ENCODE data around the gene RTCA. TPM values are rescaled to one million over a fixed set of nuclear protein-coding genes. Genes with fewer than 3 reads are reported as not detected.

The RTCA gene
- total RNA-seq, 4 donors from 2014 or later: 13.6 to 29.0 (median 21.1) TPM

DNA sequence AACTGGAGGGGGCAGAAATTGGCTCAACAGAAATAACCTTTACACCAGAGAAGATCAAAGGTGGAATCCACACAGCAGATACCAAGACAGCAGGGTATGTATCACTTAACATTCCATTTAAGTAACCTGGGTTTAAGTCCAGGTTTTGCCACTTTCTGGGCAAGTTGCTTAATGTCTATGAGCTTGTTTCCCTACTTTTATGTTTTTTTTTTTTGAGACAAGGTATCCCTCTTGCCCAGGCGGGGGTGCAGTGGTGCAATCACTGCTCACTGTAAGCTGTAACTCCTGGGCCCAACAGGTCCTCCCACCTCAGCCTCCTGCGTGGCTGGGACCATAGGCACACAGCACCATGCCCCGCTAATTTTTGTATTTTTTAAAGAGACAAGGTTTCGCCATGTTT lies 2.2 kb downstream of the RTCA start:
- Histone ChIP-seq H3K36me3 (peaks cover 10 to 27% of the 10 kb centered on the region in 2 donors), H3K4me3 (replicated peaks in 1 of 3) (no peak overlapping the region), H3K4me1 (peaks cover 0 to 16% of the 10 kb centered on the region in 2 donors), H3K9me3 (no peaks in the 10 kb centered on the region), H3K27me3 (no peaks in the 10 kb centered on the region), H3K27ac (no peak overlapping the region)
- intact Hi-C loops (cut with DNase I): loop anchor here (5.0 to 10.0 kb wide), 2 partner anchors 84 to 133 kb away; partner anchors contain the start of genes CDC14A, SASS6 and TRMT13
- WGBS, 2 donors: 90 to 94% methylated on average over 4 of the region's 4 CpGs
- no peak for DNase-seq
- TF ChIP-seq, protein P1, sequence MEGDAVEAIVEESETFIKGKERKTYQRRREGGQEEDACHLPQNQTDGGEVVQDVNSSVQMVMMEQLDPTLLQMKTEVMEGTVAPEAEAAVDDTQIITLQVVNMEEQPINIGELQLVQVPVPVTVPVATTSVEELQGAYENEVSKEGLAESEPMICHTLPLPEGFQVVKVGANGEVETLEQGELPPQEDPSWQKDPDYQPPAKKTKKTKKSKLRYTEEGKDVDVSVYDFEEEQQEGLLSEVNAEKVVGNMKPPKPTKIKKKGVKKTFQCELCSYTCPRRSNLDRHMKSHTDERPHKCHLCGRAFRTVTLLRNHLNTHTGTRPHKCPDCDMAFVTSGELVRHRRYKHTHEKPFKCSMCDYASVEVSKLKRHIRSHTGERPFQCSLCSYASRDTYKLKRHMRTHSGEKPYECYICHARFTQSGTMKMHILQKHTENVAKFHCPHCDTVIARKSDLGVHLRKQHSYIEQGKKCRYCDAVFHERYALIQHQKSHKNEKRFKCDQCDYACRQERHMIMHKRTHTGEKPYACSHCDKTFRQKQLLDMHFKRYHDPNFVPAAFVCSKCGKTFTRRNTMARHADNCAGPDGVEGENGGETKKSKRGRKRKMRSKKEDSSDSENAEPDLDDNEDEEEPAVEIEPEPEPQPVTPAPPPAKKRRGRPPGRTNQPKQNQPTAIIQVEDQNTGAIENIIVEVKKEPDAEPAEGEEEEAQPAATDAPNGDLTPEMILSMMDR (IDR thresholded peaks at IDR 0.05): no peak
- no peak for TF ChIP-seq POLR2A (IDR thresholded peaks at IDR 0.05)

GRCh38 chr1:100277866-100278265 lies 11.8 kb downstream of the RTCA start:
- H3K4me1 ChIP-seq: no peaks in the 10 kb centered on the region
- H3K27ac ChIP-seq: no peak overlapping the region
- no peak for DNase-seq
- intact Hi-C loops (cut with DNase I): loop anchor here (10.0 kb wide), 1 partner anchor 177 kb away; no protein-coding TSS in a partner anchor
- no peaks in the 10 kb centered on the region for H3K9me3 ChIP-seq
- H3K4me3 ChIP-seq (replicated peaks in 1 of 3): no peak overlapping the region
- no peak for TF ChIP-seq POLR2A (IDR thresholded peaks at IDR 0.05)
- H3K27me3 ChIP-seq: no peaks in the 10 kb centered on the region
- WGBS, 2 donors: 72 to 73% methylated on average over 1 of the region's 1 CpG
- peaks cover 36 to 45% of the 10 kb centered on the region in 2 donors for H3K36me3 ChIP-seq

- Histone ChIP-seq H3K27ac (no peak overlapping the region), H3K36me3 (peaks cover 27 to 34% of the 10 kb centered on the region in 2 donors), H3K27me3 (no peaks in the 10 kb centered on the region), H3K4me3 (replicated peaks in 1 of 3) (no peak overlapping the region), H3K9me3 (no peaks in the 10 kb centered on the region), H3K4me1 (no peaks in the 10 kb centered on the region)
- TF ChIP-seq, protein P1 (IDR thresholded peaks at IDR 0.05): no peak
- TF ChIP-seq POLR2A (IDR thresholded peaks at IDR 0.05): no peak
- WGBS, 2 donors: 89 to 93% methylated on average over 3 of the region's 3 CpGs
- no peak for DNase-seq
- intact Hi-C loops (cut with DNase I): loop anchor here (10.0 kb wide), 1 partner anchor 175 kb away; no protein-coding TSS in a partner anchor
These were observed 13.4 kb downstream of the RTCA start for GRCh38 chr1:100279358-100279923.

DNA sequence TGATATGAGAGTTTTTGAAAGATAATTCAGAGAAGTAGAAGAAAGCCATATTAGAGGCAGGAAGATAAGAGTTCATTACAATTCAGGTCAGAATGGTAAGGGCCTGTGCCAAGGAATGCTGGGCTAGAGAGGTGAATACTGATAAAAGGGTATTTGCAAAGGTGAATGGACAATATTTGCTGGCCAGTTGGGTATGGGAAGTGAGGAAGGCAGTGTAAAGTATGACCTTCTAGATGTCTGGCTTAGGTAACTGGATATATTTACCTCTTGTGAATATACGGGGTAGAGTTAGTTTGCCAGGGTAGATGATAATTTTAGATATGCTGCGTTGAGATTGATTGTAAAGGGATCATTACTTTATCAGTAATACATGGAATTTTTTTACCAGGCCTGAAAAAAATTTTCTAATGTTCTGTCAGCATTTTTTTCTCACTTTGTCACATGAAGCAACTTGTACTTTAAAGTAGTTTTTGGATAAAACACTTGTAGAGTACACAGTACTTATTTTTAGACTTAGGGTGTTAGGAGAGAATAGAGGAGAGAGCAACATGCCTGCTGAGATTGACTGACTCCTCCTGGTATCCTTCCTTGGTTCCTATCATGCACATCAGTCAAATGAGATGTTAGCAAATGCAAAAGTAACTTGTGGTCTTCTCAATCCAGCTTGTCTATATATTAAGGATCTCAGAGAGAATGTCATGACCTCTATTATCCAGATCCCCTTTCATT lies 14.1 kb downstream of the RTCA start:
- H3K27me3 ChIP-seq: no peaks in the 10 kb centered on the region
- WGBS, 2 donors: 92 to 97% methylated on average over 2 of the region's 2 CpGs
- intact Hi-C loops (cut with DNase I): loop anchor here (10.0 kb wide), 1 partner anchor 175 kb away; no protein-coding TSS in a partner anchor
- no peak overlapping the region for H3K27ac ChIP-seq
- peaks cover 26 to 37% of the 10 kb centered on the region in 2 donors for H3K36me3 ChIP-seq
- no peaks in the 10 kb centered on the region for H3K9me3 ChIP-seq
- no peak for TF ChIP-seq POLR2A (IDR thresholded peaks at IDR 0.05)
- TF ChIP-seq, protein P1 (IDR thresholded peaks at IDR 0.05): no peak
- no peak overlapping the region for H3K4me3 ChIP-seq (replicated peaks in 1 of 3)
- no peak for DNase-seq
- no peaks in the 10 kb centered on the region for H3K4me1 ChIP-seq

GRCh38 chr1:100284591-100284990 lies 18.6 kb downstream of the RTCA start:
- H3K9me3 ChIP-seq: no peaks in the 10 kb centered on the region
- H3K4me3 ChIP-seq (replicated peaks in 1 of 3): no peak overlapping the region
- no peaks in the 10 kb centered on the region for H3K27me3 ChIP-seq
- H3K4me1 ChIP-seq: no peaks in the 10 kb centered on the region
- H3K27ac ChIP-seq: no peak overlapping the region
- 94 to 97% methylated on average over 5 of the region's 5 CpGs for WGBS, 2 donors
- TF ChIP-seq, protein P1 (IDR thresholded peaks at IDR 0.05): no peak
- no peak for TF ChIP-seq POLR2A (IDR thresholded peaks at IDR 0.05)
- intact Hi-C loops (cut with DNase I): no loop called here
- DNase-seq: no peak
- peaks cover 19 to 27% of the 10 kb centered on the region in 2 donors for H3K36me3 ChIP-seq
